ENCODE results near the gene MFAP4.

Gene MFAP4

DNA sequence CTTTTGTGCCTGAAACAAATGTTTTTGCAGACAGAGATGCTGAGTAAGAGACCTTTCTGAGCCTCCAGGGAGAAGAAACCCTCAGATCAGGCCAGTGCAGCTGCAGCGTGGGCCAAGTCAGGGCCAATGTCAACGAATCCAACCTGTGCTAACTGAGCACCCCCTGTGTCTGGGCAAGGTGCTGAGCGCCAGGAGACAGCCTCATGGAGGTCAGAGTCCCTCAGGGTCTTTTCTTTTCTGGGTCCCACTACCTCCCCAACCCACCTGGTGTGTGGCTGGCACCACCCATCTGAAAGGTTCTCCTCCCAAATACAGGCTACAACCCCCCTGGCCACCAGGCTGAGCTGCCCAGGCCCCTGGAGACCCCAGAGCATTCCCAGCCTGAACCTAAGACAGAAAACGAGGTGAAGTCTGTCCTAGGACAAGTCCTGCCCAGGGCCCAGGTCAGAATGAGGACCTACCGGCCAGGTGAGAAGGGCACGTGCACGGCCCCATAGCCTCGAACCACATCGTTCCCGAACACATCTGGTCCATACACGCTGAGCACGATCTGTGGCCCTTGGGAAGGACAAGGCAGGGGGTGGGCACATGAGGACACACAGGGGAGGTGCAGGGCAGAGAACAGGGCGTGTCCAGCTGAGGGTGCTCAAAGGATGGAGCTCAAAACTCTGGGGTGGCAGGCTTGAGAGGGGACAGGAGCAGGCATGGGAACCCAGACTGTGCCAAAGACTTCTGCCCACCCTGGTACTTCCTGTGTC is 39.5 kb downstream of the MFAP4 start:
- no peak for DNase-seq

DNA sequence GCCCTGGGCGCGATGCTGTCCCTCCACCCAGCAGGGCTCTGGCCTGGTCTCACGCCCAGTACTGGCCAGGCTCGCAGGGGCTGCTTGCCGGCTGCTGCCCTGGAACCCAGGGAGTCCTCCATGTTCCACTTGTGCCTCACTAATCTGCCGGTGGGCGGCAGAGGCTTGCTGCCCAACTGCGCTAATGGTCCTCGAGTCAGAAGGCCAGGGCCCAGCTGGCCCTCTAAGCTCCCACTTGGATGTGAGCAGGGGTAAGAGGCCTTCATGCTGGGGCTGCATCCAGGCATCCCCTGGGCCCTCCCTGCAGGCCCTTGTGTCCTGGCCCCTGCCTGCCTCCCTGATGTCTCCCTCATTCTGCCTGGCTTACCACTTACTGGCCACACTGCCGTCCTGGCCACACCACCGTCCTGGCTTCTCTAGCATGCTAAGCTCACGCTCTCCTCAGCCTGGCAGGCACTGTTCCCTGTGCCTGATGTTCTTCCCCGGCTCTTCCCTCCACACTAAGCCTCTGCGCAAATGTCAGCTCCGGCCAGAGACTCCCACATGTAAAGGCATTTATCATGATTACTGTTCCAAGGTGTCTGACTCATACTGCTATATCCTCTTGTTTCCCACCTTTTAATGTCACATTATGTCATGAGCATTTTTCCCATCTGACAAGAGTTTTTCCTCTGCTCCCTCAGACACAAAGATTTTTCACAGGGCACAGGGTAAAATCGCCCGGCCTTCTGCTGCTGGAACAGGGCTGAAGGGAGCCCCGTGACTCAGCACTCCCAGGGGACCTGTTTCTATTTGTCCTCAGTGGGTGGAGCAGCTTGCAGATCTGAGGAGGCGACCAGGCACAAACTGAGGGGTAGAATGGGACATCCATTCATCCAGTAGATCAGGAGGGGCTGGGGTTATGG is 40.4 kb downstream of the MFAP4 start:
- no peak for DNase-seq

DNA sequence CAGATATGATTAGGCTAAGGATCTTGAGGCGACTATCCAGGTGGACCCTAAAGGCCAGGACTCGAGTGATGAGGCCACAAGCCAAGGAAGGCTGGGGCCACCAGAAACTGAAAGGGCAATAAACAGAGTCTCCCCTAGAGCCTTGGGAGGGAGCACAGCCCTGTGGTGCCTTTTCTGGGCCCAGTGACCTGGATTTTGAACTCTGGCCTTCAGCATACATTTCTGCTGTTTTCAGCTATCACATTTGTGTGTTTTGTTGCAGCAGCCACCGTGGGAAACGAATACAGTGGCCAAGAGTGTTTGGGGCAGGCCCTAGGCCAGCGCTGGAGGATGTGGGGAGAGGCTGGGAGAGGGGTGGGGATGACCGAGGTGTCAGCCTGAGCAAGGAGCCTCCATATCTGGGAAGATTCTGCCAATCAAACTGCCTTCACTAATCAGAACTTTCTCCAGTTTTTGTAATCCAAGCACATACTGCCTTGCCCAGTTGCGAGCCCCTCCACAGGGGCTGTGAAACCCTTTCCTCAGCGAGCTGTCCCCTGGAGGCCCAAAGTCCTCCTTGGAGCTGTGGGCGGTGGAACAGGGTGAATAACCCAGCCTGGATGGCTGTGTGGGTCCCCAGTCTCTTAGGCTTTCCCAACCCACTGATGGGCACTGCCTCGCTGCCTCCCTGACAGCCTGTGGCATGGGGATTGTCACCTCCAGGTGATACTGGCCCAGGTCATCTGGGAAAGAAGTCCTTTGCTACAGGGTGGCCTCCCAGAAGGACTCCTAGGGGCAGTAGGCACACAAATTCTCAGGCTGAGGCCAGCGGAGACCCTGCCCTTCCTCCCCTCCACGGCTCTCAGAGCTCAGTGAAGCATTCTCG is 41.3 kb downstream of the MFAP4 start:
- DNase-seq = no peak

DNA sequence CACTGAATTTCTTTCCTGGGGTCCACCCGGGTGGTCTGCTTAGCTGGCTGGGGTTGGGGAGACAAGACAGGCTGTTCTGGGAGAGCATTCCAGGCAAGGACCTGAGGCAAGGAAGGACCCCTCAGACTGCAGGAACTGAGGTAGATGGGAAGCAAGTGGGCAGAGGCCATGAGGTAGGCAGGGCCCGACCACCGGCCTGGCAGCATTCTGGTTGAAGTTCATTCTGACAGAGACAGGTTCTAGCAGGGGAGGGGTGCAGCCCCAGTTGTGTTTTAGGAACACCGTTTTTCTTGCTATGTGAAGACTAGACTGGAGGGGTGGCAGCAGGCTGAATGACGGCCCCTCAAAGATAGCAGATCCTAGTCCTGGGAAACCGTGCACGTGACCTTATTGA is 41.9 kb downstream of the MFAP4 start:
- DNase-seq = no peak

DNA sequence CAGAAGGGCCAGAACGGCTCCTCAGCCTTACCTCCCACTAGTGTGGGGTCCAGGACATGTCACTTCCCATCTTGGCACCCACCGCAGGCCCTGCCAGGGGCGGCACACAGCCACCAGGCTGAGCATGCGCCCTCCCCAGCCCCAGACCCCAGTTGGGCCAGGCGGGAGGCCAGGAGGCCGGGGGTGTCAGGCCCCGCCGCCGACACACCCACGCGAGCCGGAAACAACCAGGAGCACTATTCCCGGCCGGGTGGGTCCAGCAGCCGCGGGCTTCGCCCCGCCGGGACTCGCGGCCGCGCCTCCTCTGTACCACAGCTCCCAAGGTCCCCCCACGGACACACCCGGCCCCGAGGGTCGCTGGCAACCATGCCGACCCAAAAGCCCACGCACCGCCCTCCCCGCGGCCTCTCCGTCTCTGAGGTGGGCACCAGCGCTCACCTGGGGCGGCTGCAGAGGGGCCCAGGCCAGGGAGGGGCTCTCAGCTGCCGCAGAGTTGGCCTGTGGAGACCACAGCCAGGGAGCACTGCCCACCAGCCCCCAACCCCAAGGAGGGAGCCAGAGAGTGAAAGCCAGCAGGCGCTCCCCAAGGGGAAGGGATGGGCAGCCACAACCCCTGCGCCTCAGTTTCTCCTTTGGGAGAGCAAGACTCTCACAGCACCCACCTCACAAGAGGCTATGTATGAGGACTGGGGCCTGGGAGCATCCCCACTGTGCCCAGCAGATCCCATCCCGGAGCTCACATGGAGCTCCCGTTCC is 42.5 kb downstream of the MFAP4 start:
- DNase-seq = no peak

DNA sequence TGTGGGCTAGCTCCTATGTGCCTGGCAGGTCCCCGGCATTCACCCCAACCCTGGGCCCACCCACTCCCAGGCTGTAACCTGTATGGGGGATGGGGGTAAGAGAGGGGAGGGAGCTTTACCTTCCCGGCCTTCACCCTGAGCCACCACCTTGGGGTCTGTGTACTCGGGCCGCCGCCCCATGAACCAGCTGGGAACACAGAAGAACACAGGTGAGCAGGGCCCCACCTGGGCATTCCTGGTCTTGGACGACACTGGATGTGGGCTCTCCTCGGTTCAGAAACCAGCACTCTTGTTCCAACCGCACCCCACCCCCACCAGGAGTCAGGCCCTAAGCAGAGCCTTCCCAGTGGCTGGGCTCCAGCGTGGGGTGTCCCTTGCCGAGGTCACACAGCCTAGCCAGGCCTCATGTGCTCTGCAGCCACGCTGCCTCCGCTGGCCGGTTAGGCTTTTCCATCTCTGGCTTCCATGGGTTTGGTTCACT is 43.3 kb downstream of the MFAP4 start:
- no peak for DNase-seq

DNA sequence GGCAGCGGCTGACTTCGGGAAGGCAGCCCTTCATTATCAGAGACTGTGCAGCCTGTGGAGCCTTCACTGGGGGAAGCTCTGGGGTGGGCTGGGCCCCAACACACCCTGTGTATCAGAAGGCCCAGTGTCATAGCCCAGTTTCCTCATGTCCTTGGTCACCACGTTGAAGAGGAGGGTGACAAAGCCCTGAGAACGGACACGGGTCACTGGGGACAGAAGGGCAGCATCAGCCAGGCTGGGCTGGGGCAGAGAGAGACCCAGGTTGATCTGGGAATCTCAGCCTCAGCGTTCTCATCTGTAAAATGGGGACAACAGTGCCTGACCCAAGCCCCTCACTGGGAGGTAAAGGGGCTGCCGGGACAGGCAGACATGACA is 43.7 kb downstream of the MFAP4 start:
- no peak for DNase-seq

DNA sequence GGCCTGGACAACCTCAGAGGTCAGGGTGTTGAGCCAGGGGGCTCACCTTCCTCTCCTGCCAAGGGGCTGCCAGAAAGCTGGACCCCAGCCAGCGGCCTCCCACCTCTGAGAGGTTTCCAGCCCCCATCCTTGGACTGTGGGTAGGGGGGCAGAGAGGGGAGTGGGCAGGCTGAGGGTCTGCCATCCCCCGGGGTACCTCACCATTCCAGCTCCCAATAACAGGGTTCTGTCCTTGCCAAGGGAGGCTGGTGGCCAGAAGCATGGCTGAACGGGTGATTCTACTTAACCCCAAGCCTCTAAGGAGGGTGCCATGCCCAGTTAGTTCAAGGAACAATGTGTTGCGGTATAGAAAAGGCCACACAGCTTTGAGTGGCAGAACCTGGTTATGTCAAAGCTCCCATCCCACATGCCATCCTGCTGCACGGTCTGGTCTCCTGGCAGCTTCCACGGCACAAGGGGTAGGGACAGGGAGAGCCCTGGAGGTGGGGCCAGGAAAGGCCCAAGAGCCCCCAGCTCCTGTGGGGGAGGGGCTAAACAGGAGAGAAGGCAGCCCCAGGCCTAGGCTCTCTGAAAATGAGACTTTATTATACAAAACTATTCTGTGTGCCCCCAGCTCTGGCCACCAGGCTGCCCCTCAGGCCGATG is 44.3 kb downstream of the MFAP4 start:
- DNase-seq = no peak

DNA sequence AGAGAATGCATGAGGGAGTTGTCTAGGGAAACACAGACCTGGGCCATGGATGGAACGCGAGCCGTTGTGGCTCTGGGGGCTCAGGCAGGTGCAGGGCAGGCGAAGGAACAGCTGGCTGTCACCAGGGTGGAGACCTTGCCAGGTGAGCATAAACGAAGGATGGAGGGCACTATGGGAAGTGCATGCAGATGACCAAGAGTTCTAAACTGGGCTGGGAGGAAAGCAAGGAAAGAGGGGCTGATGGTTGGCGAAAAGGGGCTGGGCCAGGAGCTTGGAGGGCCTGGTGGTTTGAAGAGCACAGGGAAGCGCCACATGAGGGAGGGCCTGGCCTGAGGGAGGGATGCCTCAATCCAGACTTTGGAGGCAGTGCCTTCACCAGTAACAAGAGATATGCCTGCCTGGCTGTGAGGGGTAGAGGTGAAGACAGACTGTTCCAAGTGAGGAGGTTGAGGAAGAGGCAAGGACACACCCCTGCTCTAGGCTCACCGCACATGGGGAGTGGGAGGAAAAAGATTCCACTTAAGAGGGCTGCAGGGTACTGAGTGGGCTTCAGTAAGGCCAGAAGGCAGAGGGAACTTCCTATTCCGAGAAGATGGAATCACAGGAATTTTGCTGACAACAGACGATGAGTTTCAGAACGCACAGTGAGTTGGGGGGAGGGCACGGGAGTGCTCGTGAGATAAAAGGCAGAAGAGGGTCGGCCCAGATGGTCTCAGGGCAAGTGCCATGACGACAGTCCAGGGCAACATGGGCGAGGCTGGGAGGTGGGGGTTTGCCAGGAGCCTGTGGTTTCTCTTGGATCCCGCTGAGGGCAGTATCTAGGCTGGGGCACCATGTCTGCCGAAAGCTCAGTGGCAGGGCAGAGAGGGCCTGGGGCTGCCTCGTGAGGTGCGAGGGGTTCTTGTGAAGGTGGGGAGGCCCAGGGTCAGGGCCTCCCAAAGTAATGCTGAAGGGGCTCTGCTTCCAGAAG is 45.1 kb downstream of the MFAP4 start:
- no peak for DNase-seq

DNA sequence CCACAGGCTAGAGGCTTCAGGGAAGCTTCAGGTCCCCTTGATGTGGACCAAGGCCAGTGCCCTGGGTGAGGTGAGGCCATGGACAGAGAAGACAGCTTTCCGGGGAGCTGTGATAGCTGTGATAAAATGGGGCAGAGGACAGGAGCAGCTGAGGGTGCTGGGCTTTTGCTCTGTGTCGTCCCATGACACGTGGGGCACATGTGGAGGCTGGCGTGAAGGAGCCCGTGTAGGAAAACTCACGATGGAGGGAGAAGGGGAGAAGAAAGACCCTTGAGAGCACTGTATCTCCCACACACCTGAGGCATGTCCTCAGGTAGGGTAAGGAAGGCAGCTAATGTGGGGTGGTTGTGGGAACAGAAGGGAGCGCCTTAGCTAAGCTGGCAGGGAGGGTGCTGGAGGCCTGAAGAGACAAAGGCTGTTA is 45.8 kb downstream of the MFAP4 start:
- no peak for DNase-seq

DNA sequence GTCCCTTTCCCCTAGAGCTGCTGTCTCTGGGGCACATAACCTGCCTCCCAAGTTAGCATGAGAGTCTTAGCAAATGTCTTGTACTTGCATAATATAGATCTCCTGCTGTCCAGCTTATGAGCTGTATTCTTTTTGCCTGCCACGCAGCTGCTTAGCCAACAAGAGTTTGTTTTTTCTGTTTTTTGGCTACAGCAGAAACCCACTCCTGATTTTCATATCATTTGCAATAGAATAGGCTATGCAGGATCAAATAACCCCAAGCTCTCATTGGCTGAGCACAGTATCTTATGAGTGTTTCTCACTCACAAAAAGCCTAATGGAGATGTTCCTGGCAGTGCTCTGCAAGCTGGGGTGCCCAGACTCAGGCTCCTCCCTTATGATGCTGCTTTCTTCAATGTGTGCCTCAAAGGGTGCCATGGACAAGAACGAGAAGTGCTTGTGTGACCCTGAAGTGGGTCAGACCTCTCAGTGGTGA is 47.6 kb downstream of the MFAP4 start:
- DNase-seq = no peak

DNA sequence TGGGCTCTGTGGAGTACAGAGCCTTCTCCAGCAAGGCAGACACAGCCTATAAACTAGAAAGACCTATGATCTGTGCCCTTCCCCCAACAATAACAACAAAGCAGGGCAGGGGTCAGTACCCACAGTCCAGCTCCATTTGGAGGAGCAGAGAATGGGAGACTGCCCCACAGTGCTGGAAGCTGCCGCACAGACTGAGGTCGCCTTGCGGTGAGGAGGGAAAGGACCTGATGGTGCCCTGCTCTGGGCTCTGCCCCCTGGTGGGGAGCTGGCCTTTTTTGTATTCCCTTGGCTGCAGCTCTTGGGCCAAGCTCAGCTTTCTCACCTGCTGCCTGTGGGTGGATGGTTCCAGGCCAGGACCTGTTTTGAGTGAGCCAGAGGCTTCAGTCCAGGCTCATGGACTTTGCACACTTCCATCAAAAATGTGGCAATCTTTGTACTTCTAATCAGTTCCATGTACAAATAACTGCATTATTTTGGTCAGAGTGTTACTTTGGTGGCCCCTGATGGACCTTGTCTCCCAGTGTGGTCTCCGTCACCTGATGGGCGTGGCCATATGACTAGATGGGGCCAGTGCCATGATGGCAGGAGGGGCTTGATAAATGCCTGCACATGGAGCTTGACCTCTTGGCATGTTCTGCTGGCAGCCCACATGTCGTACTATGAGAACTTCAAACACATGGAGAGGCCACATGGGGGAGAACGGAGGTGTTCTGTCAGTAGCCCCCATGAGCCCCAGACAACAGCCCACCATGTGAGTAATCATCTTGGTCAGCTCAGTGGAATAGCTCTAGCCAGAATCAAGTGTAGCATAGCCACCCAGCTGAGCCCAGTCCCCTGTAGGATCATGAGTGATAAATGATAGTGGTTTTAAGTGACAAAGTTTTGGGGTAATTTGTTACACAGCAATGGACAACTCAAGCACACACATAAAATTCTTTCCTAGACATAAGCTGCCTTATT is 48.7 kb downstream of the MFAP4 start:
- DNase-seq = peak; percentile 64

DNA sequence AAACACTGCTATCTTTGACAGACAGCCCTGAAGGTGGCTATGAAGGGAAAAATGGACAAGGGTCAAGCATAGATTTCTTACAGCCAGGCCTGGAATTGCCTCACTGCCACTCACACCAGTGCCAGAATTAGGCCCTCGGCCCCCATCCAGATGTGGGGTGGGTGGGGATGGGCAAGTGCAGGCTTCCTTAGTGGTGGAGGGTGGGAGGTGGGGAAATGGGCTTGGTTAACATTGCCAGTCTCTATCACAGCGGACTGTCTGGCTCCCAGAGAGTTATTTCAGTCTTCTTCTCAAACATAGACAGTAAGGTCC is 49.3 kb downstream of the MFAP4 start:
- no peak for DNase-seq

DNA sequence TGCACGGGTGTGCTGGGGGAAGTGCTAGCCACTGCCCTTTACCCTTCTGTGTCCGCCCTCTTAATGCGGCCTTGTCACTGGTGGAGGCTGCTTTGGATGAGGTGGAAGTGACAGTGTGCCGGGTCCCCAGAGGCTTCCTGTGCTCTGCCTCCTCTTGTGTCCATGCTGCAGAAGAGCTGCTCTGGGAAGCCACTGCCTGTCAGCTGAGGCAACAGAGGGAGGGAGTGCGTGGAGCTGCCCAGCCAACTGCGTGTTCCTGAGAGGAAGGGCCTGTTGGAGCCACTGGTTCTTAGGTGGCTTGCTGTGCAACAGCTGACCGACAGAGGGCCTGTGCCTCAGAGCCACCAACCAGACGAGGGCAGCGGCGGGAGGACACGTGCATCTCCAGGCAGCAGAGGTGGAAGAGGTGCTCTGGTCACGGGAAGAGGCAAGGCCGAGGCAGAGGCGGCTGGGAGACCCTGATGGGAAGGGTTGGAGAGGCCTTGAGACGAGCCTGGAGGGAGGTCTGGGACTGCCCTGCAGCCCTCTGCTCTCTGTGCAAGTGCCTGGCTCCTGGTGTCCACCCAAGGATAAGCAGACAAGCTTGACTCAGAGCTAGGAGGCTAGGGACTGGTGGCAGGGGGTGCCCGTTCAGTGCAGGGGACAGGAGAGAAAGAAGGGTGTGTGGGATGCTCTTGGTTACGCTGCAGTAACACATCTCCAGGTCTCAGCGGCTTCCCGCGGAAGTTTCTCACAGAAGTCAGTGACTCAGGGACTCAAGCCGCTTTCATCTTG is 49.9 kb downstream of the MFAP4 start:
- DNase-seq = no peak

DNA sequence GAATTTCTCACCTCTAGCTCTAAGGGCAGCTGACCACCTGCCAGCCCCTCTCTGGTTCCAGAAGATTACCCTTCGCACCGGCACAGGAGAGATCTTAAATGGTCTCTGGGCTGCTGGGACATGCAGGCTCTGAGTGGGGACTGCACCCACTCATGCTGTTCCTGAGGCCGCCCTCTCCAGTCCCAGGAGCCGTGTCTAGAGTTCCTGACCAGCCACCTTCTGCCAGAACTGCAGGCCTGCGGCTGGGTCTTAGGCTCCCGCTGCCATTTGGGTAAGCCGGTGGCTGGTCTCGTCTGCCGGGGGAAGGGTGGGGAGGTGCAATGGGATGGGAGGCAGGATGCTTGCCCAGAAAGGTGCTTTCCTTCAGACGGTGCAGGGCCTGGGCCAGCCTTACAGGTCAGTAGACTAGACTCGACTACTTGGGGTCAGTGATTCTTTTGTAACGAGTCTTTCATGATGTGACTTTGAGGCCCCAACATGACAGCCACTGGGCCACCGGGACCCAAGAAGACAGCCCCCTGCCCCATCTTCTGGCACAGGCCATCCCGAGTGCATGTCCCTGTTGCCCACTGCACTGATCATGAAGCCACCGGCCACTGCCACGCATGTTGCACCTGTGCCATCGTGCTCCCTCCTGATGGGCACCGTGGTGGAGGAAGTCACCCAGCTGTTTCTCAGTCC is 50.9 kb downstream of the MFAP4 start:
- no peak for DNase-seq

DNA sequence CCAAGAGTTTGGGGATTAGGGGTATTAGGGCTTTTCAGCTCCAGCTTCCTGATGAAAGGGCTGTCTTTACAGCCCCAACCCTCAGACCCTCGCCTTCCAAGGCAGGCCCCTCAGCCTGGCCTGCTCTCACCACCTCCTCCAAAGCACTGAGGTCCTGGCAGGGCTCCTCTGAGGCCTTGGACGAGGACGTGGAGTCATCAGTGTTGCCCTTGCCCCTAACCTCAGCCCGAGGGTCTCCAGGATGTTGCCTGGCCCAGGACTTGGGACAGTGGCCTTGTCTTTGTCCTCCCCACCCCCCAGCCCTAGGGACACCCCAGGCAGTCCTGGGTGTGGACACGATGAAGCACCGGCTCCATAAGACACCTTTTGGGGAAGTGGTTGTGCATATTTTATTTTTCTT is 52.7 kb downstream of the MFAP4 start:
- DNase-seq = no peak

DNA sequence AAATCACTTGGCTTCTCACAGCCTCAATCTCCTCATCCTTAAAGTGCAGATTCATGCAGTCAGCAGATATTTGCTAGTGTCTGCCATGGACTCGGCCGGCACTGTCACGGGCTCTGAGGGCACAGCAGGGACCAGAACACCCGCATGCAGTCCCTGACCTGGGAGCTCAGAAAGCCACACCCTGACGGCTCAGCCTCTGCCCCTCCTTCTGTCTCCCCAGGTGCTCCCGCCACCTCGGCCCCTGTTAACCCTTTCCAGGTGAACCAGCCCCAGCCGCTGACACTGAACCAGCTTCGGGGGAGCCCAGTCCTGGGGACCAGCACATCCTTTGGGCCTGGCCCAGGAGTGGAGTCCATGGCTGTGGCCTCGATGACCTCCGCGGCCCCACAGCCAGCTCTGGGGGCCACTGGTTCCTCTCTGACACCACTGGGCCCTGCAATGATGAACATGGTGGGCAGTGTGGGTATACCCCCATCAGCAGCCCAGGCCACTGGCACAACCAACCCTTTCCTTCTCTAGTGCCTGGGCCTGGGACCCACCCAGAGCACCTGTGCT is 53.2 kb downstream of the MFAP4 start:
- no peak for DNase-seq
